GM21447 (cell line): ENCODE data around the gene UFL1.

ENCODE experiments used
- ATAC-seq: cut with Tn5 transposase; IDR thresholded peaks from one replicate; pipeline ENCODE4 v1.9.1; 2021; ENCODE audit not compliant: unreplicated experiment

Gene UFL1

DNA sequence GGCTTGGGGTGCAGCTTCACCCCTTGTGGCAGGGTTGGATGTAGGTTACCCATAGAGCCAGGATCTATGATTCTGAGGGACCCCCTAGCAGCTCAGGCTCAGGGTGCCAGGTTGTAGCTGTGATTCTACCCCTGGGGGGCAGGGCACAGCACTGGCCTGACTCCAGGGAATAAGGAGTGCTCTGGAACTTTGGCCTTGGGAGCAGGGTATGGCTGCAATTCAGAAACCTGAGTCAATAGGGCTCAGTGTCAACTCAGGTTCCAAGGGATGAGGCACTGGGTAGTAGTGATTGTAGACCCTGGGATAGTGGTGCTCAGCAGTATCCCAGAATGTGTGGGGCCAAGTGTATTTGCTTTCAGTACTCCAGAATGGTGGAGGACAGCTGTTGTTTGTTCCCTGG, 49.9 kb downstream of the UFL1 start:
- no peak for ATAC-seq

GRCh38 chr6:96575359-96575758, 53.8 kb downstream of the UFL1 start:
- ATAC-seq = no peak

- ATAC-seq = no peak
Observed at GRCh38 chr6:96576221-96576620, 54.6 kb downstream of the UFL1 start.

DNA sequence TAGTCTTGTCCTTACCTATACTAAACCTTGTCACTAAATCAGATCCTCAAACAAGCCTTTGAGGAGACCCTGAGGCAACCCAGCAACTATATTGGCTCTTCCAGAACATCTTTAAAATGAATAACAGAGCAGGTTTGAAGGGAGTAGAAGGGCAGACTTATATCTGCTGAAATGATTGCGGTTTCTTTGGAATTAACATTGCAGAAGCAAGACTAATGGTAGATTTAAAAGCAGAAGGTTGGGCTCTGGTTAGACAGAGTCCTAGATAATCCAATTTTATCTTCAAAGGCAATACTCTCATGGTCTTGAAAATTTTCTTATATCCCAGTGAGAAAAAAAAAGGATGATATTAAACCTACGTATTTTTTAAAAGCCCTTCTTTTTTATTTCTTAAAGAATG, 60.4 kb downstream of the UFL1 start:
- ATAC-seq = no peak

- ATAC-seq = no peak
Observed at GRCh38 chr6:96582436-96582835, 60.8 kb downstream of the UFL1 start.

GRCh38 chr6:96604420-96604819, 82.8 kb downstream of the UFL1 start:
- no peak for ATAC-seq
